ENCODE measurements around the gene ZFYVE28.

- TF ChIP-seq, protein P1, sequence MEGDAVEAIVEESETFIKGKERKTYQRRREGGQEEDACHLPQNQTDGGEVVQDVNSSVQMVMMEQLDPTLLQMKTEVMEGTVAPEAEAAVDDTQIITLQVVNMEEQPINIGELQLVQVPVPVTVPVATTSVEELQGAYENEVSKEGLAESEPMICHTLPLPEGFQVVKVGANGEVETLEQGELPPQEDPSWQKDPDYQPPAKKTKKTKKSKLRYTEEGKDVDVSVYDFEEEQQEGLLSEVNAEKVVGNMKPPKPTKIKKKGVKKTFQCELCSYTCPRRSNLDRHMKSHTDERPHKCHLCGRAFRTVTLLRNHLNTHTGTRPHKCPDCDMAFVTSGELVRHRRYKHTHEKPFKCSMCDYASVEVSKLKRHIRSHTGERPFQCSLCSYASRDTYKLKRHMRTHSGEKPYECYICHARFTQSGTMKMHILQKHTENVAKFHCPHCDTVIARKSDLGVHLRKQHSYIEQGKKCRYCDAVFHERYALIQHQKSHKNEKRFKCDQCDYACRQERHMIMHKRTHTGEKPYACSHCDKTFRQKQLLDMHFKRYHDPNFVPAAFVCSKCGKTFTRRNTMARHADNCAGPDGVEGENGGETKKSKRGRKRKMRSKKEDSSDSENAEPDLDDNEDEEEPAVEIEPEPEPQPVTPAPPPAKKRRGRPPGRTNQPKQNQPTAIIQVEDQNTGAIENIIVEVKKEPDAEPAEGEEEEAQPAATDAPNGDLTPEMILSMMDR (IDR thresholded peaks at IDR 0.05): no peak
- TF ChIP-seq POLR2A (IDR thresholded peaks at IDR 0.05) (no peak), POLR2AphosphoS5 (IDR thresholded peaks at IDR 0.05) (no peak)
Observed at GRCh38 chr4:2449051-2449450, 30.6 kb upstream of the ZFYVE28 start.
